AG04449 (cell line): ENCODE data around the gene OR6J1.
"Not testable (repeated sequence)": the region's sequence is repeated elsewhere in the genome, so short reads cannot be mapped to it uniquely, and the experiment has no call there.

ENCODE experiments used
- CTCF ChIA-PET: fragments of 350-600 bp; formaldehyde crosslinking; extraction: SDS; loops from one replicate; lab custom pipeline; 2021; ENCODE audit warnings: antibody characterized with exemption; lab: Yijun Ruan, JAX
- POLR2A ChIA-PET: fragments of 400-600, 350-600 bp; formaldehyde crosslinking; extraction: SDS; loops from one replicate; lab custom pipeline; 2020; ENCODE audit warnings: antibody characterized with exemption, inconsistent platforms; lab: Yijun Ruan, JAX
- DNase-seq: peaks from one replicate; pipeline ENCODE4 v3.0.0-alpha.2; 2010; ENCODE audit warnings: low read depth, low spot score
- H3K4me3 ChIP-seq: 2 replicates; pipeline ENCODE4 v1.5.1; 2011; ENCODE audit warnings: low read depth, mild to moderate bottlenecking, control low read depth, low read length
- TF ChIP-seq, protein P1 (sequence below): IDR thresholded peaks from one replicate; pipeline ENCODE4 v1.5.1; 2011; ENCODE audit warnings: mild to moderate bottlenecking, moderate library complexity, low read length, control low read depth, inconsistent platforms; ENCODE audit not compliant: insufficient read depth; ENCODE audit errors: missing control alignments

OR6J1 gene

DNA sequence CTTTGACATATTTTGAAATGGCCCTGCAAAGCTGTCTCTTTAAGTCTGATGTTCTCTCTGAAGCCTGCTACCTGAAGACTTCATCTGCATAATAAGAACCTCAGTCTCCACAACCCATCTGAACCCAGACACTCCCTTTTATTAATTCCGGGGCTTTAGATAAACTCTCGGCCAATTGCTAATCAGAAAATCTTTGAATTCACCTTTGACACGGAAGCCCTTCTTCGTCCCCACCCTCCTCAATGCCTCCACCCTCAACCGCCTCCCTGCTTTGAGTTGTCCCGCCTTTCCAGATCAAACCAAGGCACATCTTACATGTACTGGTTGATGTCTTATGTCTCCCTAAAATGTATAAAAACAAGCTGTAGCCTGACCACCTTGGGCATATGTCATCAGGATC lies 17.6 kb downstream of the OR6J1 start:
- ChIA-PET POLR2A (no interaction called here), CTCF (interaction anchor here (1.3 kb wide), 1 partner anchor 29 kb away, joined by 4 read pairs; the partner anchor contains the start of gene ABHD4)
- H3K4me3 ChIP-seq: no peak overlapping the region
- TF ChIP-seq, protein P1, sequence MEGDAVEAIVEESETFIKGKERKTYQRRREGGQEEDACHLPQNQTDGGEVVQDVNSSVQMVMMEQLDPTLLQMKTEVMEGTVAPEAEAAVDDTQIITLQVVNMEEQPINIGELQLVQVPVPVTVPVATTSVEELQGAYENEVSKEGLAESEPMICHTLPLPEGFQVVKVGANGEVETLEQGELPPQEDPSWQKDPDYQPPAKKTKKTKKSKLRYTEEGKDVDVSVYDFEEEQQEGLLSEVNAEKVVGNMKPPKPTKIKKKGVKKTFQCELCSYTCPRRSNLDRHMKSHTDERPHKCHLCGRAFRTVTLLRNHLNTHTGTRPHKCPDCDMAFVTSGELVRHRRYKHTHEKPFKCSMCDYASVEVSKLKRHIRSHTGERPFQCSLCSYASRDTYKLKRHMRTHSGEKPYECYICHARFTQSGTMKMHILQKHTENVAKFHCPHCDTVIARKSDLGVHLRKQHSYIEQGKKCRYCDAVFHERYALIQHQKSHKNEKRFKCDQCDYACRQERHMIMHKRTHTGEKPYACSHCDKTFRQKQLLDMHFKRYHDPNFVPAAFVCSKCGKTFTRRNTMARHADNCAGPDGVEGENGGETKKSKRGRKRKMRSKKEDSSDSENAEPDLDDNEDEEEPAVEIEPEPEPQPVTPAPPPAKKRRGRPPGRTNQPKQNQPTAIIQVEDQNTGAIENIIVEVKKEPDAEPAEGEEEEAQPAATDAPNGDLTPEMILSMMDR: no peak
- DNase-seq: no peak

DNA sequence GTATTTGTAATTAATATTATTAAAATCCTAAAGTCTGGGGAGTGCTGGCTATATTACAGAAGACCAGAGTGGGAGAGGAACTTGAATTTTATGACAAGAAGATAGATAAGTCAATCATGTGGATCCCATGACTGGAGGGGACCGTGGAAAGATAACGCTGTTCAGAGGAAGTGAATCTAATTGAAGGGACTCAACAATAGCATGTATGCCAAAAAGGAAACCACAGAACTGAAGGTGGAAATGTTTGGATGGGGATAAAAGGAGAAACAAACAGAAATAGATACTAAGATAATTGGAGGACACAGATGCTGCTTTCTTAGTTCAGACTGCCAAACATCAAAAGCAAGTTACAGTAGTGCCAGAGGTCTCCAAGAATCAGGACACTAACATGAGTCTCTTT lies 21.1 kb downstream of the OR6J1 start:
- H3K4me3 ChIP-seq: no peak overlapping the region
- ChIA-PET POLR2A (no interaction called here), CTCF (interaction anchor here (0.9 to 1.2 kb wide), 2 partner anchors 10 to 30 kb away, joined by 4 read pairs; no protein-coding TSS in a partner anchor)
- TF ChIP-seq, protein P1: no peak
- no peak for DNase-seq

DNA sequence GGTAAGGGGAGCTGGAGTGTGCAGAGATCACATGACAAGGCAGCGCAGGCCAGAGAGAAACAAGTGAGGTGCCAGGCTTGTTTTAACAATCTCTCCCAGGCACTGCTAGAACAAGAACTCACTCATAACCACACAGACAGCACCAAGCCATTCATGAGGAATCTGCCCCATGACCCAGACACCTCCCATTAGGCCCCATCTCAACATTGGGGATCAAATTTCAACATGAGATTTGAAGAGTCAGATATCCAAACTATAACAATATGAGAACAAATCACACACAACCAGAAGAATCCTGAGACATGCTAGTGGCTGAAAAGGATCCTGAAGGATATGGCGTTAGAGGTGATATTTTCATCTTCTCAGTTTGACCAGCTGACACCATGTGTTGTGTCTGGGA lies 21.9 kb downstream of the OR6J1 start:
- TF ChIP-seq, protein P1: no peak
- H3K4me3 ChIP-seq: no peak overlapping the region
- ChIA-PET CTCF (interaction anchor here (0.9 to 1.2 kb wide), 2 partner anchors 9 to 31 kb away, joined by 4 read pairs; no protein-coding TSS in a partner anchor), POLR2A (no interaction called here)
- no peak for DNase-seq

DNA sequence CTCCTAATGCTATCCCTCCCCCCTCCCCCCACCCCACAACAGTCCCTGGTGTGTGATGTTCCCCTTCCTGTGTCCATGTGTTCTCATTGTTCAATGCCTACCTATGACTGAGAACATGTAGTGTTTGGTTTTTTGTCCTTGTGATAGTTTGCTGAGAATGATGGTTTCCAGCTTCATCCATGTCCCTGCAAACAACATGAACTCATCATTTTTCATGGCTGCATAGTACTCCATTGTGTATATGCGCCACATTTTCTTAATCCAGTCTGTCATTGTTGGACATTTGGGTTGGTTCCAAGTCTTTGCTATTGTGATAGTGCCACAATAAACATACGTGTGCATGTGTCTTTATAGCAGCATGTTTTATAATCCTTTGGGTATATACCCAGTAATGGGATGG lies 28.4 kb downstream of the OR6J1 start:
- DNase-seq, H3K4me3 ChIP-seq, POLR2A ChIA-PET, CTCF ChIA-PET: not testable (repeated sequence)

DNA sequence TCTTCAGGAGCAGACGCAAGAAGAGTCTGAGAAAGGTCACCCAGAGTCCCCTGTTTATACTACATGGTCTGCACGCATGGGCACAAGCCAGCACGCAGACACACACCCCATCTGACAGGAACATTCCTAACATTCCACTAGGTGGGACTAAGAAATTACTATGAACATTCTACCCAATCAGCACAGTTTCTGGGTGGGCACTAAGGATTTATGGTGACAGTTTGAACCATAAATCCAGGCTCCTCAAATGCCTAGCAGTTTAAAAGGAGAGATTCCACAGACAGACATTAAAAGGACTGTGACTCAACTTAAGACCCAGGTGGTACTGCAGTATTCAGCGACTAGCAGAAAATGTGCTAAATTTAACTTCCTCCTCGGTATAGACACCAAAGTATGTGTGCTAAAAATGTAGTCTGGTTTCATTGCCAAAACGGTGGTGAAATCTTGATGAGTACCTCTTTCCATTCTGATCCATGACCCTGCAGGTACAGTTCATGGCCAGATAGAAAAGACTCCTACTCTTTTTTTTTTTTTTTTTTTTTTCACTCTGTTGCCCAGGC lies 29.8 kb downstream of the OR6J1 start:
- no peak overlapping the region for H3K4me3 ChIP-seq
- DNase-seq: peak; percentile 99

DNA sequence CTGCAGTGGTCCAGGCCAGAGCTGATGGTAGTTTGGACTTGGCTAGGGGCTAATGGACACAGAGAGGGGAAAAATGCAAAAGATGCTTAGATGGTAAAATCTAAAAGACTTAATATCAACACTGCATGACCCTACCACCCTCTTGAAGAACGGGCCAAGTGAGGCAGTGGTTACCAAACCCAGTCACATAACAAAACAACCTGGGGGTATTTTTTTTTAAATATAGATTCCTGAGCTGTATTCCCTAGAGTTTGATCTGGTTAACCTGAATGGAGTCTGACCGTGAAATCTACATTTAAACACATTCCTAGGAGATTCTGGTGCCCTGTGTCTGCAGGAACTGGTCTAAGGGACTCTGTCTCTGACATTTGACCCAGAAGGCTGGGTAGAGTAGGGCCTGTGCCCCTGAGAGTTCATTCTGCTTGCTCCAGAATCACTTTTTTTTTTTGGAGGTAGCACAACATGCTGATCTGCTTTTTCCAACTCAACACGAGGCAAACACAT lies 30.4 kb downstream of the OR6J1 start:
- CTCF ChIA-PET: interaction anchor here (0.7 to 4.3 kb wide), 16 partner anchors 9 to 388 kb away, joined by 3 to 21 read pairs (median 4); partner anchors contain the start of genes ABHD4 and OXA1L
- no peak overlapping the region for H3K4me3 ChIP-seq
- no peak for DNase-seq
- POLR2A ChIA-PET: interaction anchor here (1.2 to 1.3 kb wide), 2 partner anchors 10 to 15 kb away, joined by 3 to 6 read pairs; no protein-coding TSS in a partner anchor
- TF ChIP-seq, protein P1: no peak

More for the DNA sequence above, 29.8 kb downstream of the OR6J1 start:
- ChIA-PET CTCF (interaction anchor here (0.7 to 4.3 kb wide), 6 partner anchors 11 to 49 kb away, joined by 3 to 21 read pairs (median 4); no protein-coding TSS in a partner anchor), POLR2A (interaction anchor here (1.2 to 1.3 kb wide), 2 partner anchors 10 to 15 kb away, joined by 3 to 6 read pairs; no protein-coding TSS in a partner anchor)
- TF ChIP-seq, protein P1: no peak
